Trophoblast cell (in vitro differentiated cells and primary cell): ENCODE measurements around the gene CPNE6. TPM values are rescaled to one million over a fixed set of nuclear protein-coding genes. Genes with fewer than 3 reads are reported as not detected.
"Not testable (repeated sequence)": the region's sequence is repeated elsewhere in the genome, so short reads cannot be mapped to it uniquely, and the experiment has no call there.

Experiments used
- DNase-seq, 2 donors: peaks; one replicate each; pipeline ENCODE4 v3.0.0-alpha.2; 2016
- H2AFZ ChIP-seq: 2 replicates; pipeline ENCODE4 v1.6.1; 2013; ENCODE audit warnings: low read length, moderate library complexity, mild to moderate bottlenecking; ENCODE audit not compliant: insufficient read depth, poor library complexity
- H2AK5ac ChIP-seq: 2 replicates; pipeline ENCODE4 v1.6.1; 2013; ENCODE audit warnings: mild to moderate bottlenecking, low read length
- H2BK120ac ChIP-seq: 2 replicates; pipeline ENCODE4 v1.6.1; 2013; ENCODE audit warnings: low read length, mild to moderate bottlenecking, moderate library complexity; ENCODE audit not compliant: insufficient read depth, poor library complexity
- H2BK12ac ChIP-seq: 2 replicates; pipeline ENCODE4 v1.6.1; 2013; ENCODE audit warnings: mild to moderate bottlenecking, low read length, moderate library complexity
- H2BK5ac ChIP-seq: 2 replicates; pipeline ENCODE4 v1.6.1; 2013; ENCODE audit warnings: low read length, low read depth, moderate library complexity, mild to moderate bottlenecking; ENCODE audit not compliant: poor library complexity
- H3K14ac ChIP-seq: 2 replicates; pipeline ENCODE4 v1.6.1; 2013; ENCODE audit warnings: mild to moderate bottlenecking, low read length
- H3K18ac ChIP-seq: 2 replicates; pipeline ENCODE4 v1.6.1; 2013; ENCODE audit warnings: mild to moderate bottlenecking, low read length
- H3K23ac ChIP-seq: 2 replicates; pipeline ENCODE4 v1.6.1; 2013; ENCODE audit warnings: low read length
- H3K27ac ChIP-seq: 2 replicates; pipeline ENCODE4 v1.5.1; 2013; ENCODE audit warnings: low read depth, mild to moderate bottlenecking, inconsistent platforms, low read length, moderate library complexity
- H3K27me3 ChIP-seq: 2 replicates; pipeline ENCODE4 v1.6.1; 2013; ENCODE audit warnings: inconsistent platforms, mild to moderate bottlenecking, low read length, moderate library complexity; ENCODE audit not compliant: insufficient read depth
- H3K36me3 ChIP-seq, 2 experiments: 1 replicate in 1 of 2; 2 replicates in 1 of 2; pipeline ENCODE4 v1.6.1; 2013; ENCODE audit warnings: low read length in 2 of 2, mild to moderate bottlenecking in 2 of 2, moderate library complexity in 1 of 2; ENCODE audit not compliant: insufficient read depth in 2 of 2, control insufficient read depth in 1 of 2
- H3K4ac ChIP-seq: 2 replicates; pipeline ENCODE4 v1.6.1; 2013; ENCODE audit warnings: low read depth, mild to moderate bottlenecking, low read length, moderate library complexity
- H3K4me1 ChIP-seq, 2 experiments: 1 replicate in 1 of 2; 2 replicates in 1 of 2; pipeline ENCODE4 v1.6.1; 2013; ENCODE audit warnings: low read length in 2 of 2, mild to moderate bottlenecking in 2 of 2, moderate library complexity in 1 of 2; ENCODE audit not compliant: insufficient read depth in 2 of 2, control insufficient read depth in 1 of 2
- H3K4me2 ChIP-seq: 2 replicates; pipeline ENCODE4 v1.6.1; 2013; ENCODE audit warnings: inconsistent platforms, mild to moderate bottlenecking, low read length, moderate library complexity
- H3K4me3 ChIP-seq: 2 replicates; pipeline ENCODE4 v1.5.1; 2013; ENCODE audit warnings: mild to moderate bottlenecking, low read depth, low read length, inconsistent platforms
- H3K79me1 ChIP-seq: one replicate; pipeline ENCODE4 v1.6.1; 2013; ENCODE audit warnings: low read length
- H3K79me2 ChIP-seq: 2 replicates; pipeline ENCODE4 v1.6.1; 2013; ENCODE audit warnings: low read length, mild to moderate bottlenecking; ENCODE audit not compliant: control insufficient read depth, insufficient read depth, poor library complexity
- H3K9ac ChIP-seq: 2 replicates; pipeline ENCODE4 v1.6.1; 2013; ENCODE audit warnings: mild to moderate bottlenecking, low read length
- H3K9me3 ChIP-seq: 2 replicates; pipeline ENCODE4 v1.6.1; 2013; ENCODE audit warnings: low read depth, mild to moderate bottlenecking, control low read depth, inconsistent platforms, low read length; ENCODE audit not compliant: insufficient read depth
- H4K12ac ChIP-seq: 2 replicates; pipeline ENCODE4 v1.6.1; 2013; ENCODE audit warnings: low read depth, mild to moderate bottlenecking, low read length, moderate library complexity
- H4K8ac ChIP-seq: 2 replicates; pipeline ENCODE4 v1.6.1; 2013; ENCODE audit warnings: low read depth, mild to moderate bottlenecking, low read length, moderate library complexity
- H4K91ac ChIP-seq: one replicate; pipeline ENCODE4 v1.6.1; 2013; ENCODE audit warnings: low read depth, mild to moderate bottlenecking, low read length, moderate library complexity
- WGBS: extraction: QIAGEN DNeasy Blood & Tissue Kit; methylation state at CpG from one replicate; pipeline ENCODE4 v1.1.7; 2013; ENCODE audit warnings: missing lambda C conversion rate; ENCODE audit not compliant: insufficient read length, insufficient coverage; ENCODE audit errors: extremely low coverage; 5-methylcytosine and 5-hydroxymethylcytosine counted together
- polyA plus RNA-seq: library from polyadenylated mRNA; stranded (reverse); fragments of 200-250 nt; gene quantifications from 2 replicates; pipeline ENCODE4 v1.2.3, GENCODE V29; 2013

The CPNE6 gene
- polyA plus RNA-seq, result not detected in 2 replicates

DNA sequence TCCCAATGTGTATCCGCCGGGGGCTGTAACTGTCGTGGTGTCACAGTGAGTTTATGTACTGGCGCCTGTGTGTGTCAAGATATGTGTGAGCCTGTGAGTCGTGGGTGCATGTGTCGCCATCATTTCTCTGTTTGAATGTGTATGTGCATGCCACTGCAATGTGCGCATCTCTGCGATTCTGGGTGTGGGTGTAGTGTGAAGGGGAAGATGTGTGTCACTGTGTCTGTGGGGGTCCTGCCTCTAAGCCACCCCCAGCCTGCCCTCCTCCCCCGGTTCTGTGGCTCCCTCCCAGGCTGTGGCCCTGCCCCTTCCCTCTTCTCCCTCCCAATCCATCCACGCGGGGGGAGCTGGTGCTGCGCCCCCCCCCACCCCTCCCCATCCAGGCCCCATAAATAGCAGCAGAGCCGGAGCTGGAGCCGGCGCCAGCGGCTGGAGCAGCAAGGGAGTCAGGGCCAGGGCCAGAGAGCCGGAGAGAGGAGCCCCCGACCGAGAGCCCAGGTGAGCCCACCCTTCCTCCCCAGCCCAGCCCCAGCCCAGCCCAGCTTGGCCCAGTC, at the start of gene CPNE6:
Gene CPNE6 (plus strand): TSS at position 419 of the 554 bp plus-strand sequence. CDS start 1,375 bp downstream, outside the sequence.
- Histone ChIP-seq H3K4ac (no peak within 1 kb of the TSS), H3K18ac (no peak within 1 kb of the TSS), H2AFZ (no peak within 1 kb of the TSS), H2BK120ac (no peak within 1 kb of the TSS), H4K12ac (no peak within 1 kb of the TSS), H4K8ac (no peak within 1 kb of the TSS), H3K36me3 (no peaks in the 10 kb centered on the region), H3K4me3 (no peak within 1 kb of the TSS), H4K91ac (no peak within 1 kb of the TSS), H3K27me3 (no peaks in the 10 kb centered on the region), H3K9ac (no peak within 1 kb of the TSS), H3K9me3 (peaks cover 2% of the 10 kb centered on the region), H3K4me1 (no peaks in the 10 kb centered on the region), H2BK5ac (no peak within 1 kb of the TSS), H3K14ac (no peak within 1 kb of the TSS), H3K23ac (no peak within 1 kb of the TSS), H3K79me2 (no peaks in the 10 kb centered on the region), H2BK12ac (no peak within 1 kb of the TSS), H3K4me2 (no peak within 1 kb of the TSS), H3K27ac (no peak within 1 kb of the TSS), H3K79me1 (no peaks in the 10 kb centered on the region), H2AK5ac (no peak within 1 kb of the TSS)
- DNase-seq, result no peak
- WGBS, result no CpG with 5 or more reads among the region's 19 CpGs

DNA sequence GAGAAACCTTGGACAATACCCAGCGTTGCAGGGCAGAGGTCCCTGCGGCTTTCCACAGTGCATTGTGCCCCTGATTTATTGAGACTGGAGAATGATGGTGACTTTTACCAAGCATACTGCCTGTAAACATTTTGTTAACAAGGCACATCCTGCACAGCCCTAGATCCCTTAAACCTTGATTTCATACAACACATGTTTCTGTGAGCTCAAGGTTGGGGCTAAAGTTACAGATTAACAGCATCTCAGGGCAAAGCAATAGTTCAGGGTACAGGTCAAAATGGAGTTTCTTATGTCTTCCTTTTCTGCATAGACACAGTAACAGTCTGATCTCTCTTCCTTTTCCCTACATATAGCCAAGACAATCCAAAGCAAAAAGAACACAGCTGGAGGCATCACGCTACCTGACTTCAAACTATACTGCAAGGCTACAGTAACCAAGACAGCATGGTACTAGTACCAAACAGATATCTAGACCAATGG, 46.4 kb upstream of the CPNE6 start:
- not testable (repeated sequence) for H3K9ac ChIP-seq, H4K8ac ChIP-seq, H3K27me3 ChIP-seq, H4K91ac ChIP-seq, H3K79me2 ChIP-seq, H2AK5ac ChIP-seq, H3K36me3 ChIP-seq, H2BK12ac ChIP-seq, DNase-seq, H2BK120ac ChIP-seq, H3K14ac ChIP-seq, H3K4me1 ChIP-seq, H3K4me2 ChIP-seq, H4K12ac ChIP-seq, H3K18ac ChIP-seq, H3K4me3 ChIP-seq, H2AFZ ChIP-seq, H3K27ac ChIP-seq, H3K23ac ChIP-seq, H2BK5ac ChIP-seq, H3K79me1 ChIP-seq, H3K4ac ChIP-seq, H3K9me3 ChIP-seq
- no CpG with 5 or more reads among the region's 3 CpGs for WGBS

GRCh38 chr14:24029687-24030086, 41.7 kb upstream of the CPNE6 start:
- H4K12ac ChIP-seq, H3K9me3 ChIP-seq, H3K4me3 ChIP-seq, H2BK120ac ChIP-seq, H3K18ac ChIP-seq, H3K4ac ChIP-seq, H2BK12ac ChIP-seq, H2AFZ ChIP-seq, H4K91ac ChIP-seq, H3K9ac ChIP-seq, H3K4me1 ChIP-seq, H2AK5ac ChIP-seq, H3K27ac ChIP-seq, H3K23ac ChIP-seq, H4K8ac ChIP-seq, H3K79me2 ChIP-seq, H3K36me3 ChIP-seq, H3K4me2 ChIP-seq, H3K14ac ChIP-seq, H3K27me3 ChIP-seq, H2BK5ac ChIP-seq, H3K79me1 ChIP-seq, DNase-seq: not testable (repeated sequence)
- WGBS, result no CpG with 5 or more reads among the region's 3 CpGs

GRCh38 chr14:24031331-24031730, 40.0 kb upstream of the CPNE6 start:
- no CpG with 5 or more reads among the region's 2 CpGs for WGBS
- not testable (repeated sequence) for DNase-seq, H4K91ac ChIP-seq, H2BK120ac ChIP-seq, H2AK5ac ChIP-seq, H3K79me1 ChIP-seq, H4K12ac ChIP-seq, H4K8ac ChIP-seq, H3K36me3 ChIP-seq, H3K9me3 ChIP-seq, H3K79me2 ChIP-seq, H3K4me3 ChIP-seq, H3K27me3 ChIP-seq, H2BK5ac ChIP-seq, H3K27ac ChIP-seq, H3K14ac ChIP-seq, H3K18ac ChIP-seq, H3K4me1 ChIP-seq, H3K9ac ChIP-seq, H3K4ac ChIP-seq, H2AFZ ChIP-seq, H2BK12ac ChIP-seq, H3K4me2 ChIP-seq, H3K23ac ChIP-seq
